Stimulated activated CD8-positive, alpha-beta memory T cell treated with anti-CD3 and anti-CD28 coated beads, Interleukin-7, amount 100 ng/mL, for 48 hours (primary cell): ENCODE measurements around the gene KIF2A.

Experiments
- DNase-seq, 2 donors: peaks; one replicate each; pipeline ENCODE4 v3.0.0-alpha.2; 2020; ENCODE audit warnings: low read depth in 1 of 2; ENCODE audit errors: extremely low read depth in 1 of 2

The KIF2A gene

DNA sequence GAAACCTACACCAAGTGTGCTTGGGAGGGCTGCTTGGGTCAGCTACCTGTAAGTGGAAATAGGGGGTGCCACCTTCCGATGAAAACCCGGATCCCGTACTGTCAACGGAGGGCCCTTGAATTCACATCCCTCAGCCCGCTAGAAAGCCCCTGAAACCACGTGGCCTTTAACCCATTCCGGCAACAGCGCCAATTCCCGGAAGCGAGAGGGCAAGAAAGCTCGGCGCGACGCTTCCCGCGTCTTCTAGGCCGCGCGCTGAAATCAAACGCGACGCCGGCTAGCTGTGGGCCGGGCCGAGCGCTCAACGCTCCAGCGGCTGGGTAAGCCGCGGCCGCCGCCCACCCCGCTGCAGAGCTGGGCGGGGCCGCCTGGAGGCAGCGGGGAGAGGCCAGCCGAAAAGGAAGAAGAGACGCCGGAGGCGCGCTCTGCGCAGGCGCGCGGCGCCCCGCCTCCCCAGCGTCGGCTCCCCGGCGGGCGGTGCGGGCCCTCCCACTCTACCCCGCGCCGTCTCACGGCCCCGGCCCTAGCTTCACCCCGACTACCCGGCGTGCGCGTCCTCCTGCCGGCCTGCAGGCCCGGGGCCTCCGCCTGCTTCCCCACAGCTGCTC is at the start of gene KIF2A:
Gene KIF2A, plus strand, starts transcription at position 492 of the 608 bp plus-strand sequence. CDS start 267 bp downstream, outside the sequence.
- peak; percentile 92 for DNase-seq

DNA sequence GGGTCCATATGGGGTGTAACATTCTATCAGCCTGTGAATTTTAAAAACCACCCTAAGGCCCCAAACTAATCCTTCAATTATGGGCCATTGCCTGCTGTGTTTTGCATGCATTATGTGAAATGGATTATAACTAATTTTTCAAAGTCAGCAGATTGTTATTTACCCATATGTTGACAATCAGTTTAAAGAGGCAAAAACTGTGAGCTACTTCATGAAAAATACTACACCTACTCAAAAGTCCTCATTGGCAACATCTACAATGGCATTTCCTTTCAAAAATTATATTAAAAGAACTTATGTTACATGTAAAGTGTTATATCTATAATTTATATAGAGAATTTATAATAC is 49.0 kb upstream of the KIF2A start:
- DNase-seq: no peak

DNA sequence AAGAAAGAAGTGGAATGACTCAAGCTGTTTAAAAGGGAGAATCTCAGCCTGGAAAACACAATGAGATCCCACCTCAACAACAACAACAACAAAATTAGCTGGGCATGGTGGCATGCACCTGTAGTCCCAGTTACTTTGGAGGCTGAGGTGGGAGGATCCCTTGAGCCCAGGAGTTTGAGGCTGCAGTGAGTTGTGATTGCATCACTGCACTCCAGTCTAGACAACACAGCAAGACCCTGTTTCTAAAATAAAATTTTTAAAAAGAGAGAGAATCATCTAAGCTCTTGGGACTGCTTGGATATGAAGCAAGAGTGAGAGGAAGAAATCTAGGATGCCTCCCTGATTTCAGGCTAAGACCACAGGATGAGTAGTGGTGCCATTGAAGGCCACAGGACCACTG is 47.4 kb upstream of the KIF2A start:
- DNase-seq: no peak

DNA sequence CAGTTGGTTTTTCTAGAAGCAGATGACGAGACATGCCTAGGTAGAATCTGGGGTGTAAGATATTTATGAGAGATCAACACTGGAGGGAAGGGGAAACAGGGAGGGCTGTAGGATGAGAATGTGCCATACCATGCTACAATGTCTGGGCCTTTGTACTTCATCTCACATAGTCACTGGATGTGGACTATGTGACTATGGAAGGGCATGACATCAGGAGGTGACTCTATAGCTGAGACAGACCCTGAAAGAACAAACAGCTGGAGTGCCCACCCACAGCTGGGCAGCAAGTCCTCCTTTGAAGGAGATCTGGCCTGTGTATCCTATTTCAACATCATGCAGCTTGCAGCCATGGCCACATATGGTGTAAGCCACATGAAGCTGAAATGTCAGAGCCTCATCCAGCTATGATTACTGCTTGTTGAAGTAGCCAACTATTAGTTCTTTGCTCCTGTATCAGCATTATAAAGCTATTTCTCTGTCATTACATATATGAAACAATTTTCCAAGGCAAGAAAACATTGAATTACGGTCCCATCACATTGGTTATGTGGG is 46.2 kb upstream of the KIF2A start:
- DNase-seq: no peak

DNA sequence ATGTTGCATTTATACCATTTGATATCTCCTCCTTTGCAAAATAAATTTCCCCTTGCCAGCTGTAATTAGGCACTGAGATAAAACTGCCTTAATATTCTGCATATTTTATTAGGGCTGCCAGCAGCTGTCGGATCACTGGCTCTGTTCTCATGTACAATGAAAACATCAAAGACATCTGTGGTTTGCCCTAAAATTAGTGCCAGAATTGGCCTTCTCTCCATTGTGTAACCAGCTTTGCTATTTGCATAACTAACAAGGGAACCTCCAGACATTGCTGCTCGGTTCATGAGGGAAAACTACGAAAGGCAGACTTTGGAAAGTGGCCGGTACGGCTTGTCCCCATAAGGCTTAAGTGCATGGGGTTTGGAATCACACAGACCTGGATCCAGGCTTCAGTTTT is 45.5 kb upstream of the KIF2A start:
- no peak for DNase-seq

DNA sequence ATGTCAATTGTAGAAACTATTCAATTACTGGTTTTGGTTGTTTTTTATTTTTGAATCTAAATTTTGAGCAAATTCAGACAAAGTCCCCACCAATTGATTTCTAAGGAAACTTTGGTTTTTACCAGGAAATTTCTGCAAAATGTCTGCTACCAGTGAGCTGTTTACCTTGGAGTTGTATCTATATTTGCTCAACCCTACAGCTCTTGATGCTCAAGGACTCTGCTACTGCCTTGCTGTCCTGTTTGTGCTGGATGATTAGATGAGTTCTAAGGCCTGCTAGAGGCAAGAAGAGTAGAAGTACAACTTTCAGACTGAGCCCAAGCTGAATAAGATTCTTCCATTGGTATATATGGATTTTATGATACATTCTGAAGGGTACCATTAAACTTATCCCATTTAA is 42.6 kb upstream of the KIF2A start:
- DNase-seq: no peak

DNA sequence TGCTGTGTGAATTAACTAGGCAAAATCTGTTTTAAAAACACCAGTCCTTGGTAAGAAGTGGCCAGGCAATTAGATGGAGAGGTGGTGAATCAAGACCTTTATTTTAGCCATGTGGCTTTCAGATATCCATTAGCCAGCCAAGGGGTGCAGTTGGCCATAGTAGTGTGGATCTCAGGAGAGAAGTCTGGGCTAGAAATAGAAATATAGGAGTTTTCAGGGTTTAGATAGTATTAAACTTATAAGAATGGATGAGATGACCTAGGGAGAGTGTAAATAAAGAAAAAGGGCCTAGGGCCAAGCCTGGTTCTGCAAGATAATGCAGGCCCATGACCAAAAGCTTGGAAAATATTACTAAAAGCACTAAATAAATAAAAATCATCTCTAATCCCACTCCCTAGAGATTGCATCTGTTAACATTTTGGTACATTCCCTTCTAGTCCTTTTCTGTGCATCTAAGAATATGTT is 40.3 kb upstream of the KIF2A start:
- no peak for DNase-seq

DNA sequence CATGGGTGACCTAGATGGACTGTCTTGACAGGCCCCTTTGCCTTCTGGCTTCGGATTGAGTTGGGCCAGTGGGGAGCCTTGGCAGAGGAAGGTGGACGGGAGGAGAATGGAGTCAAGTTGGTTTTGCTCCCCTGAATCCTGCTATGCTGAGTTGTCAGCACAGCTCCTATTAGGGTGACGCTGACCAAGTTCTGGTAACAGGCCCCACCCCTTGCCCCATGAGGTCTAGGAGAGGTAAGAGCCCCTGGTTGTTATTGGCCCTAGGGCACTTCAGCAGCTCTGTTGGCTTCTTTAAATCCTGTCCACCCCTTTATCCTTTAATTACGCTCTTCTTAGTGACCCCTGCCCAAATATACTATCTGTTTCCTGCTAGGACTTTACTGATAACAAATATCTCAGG is 39.4 kb upstream of the KIF2A start:
- DNase-seq: no peak

DNA sequence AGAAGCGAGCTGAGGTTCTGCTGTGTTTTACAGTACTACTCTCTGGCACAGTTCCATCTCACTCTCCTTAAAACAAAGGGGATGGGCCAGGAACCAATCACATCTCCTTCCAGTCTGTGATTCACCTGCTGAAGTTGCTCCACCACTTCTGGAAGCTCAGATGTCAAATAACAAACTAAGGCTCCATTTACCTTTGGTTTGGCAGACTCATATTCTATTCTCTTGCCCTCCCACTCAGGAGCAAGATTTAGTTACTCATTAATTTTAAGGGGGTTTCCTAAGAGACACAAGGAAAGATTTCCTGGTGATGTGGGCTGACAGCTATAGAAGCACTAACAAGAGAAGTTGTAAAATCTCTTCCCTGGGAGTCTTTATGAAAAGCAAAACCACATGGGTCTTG is 37.8 kb upstream of the KIF2A start:
- DNase-seq: no peak

DNA sequence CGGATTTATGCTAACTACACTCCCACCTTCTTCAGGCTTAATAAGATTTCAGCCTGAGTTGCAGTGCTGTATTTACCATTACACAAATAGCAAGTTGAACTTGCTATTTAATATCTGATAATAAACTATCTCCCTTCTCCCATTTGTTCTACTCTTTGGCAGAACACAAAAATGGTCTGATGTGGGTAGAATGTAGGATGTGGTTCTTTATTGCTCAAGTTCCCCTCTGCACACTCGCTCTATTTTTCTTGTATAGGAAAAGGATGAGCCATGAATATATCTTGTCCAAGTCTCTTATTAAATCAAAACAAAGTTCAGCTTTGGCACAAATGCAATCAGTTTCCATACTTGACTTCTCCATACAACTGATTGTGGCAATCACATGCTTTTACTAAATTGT is 37.2 kb upstream of the KIF2A start:
- no peak for DNase-seq

DNA sequence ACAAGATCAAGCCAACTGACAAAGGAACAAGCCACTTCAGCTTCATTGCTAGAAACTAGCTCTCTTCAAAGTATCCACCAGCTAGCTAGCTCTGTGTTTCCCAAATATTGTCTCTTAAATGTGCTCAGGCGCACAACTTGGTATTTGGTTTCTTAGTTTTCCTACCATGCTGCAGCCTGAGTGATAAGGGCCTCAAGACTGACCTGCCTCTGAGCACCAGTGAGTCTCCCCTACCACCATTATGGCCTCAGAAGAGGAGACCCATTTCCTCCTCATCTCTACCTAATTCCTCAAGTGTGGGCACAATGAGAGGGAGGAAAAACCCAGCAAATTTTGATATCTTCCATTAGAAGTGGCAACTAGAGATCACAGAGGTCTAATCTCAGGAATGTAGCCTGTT is 34.6 kb upstream of the KIF2A start:
- DNase-seq: no peak

DNA sequence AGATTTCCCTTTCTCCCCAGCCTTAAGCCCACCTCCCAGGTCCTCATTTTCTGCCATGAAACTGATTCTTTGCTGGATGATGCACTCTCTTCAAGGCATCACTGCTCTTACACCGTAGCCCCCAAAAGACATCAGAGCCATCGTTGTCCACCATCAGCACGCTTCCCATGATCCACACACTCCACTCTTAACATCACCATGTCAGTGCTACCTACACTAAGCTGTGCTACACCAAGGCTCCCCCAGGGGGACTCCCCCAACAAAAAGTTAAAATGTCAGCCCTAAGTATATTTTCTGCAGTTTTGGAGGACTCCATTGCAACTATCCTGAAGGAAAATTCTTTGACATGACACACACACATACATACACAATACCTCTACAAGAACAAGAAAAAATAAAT is 34.1 kb upstream of the KIF2A start:
- no peak for DNase-seq

DNA sequence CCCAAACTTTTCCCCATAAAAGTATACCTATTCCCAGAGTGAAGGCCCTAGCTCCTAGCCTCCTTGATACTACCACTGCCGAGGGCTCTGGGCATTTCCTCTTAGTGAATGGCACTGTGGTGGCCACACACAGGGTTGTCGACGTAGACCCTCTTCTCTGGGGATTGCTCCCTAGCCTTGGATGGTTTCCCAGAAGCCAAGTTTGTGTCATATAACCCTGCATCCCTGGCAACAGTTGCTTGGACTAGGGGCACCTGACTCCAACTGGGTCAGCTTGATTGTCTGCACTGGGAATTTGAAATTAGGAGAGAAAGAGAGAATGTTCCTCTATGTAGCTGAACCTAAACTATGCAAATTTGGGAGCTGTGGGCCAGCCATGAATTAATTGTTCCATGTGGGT is 32.3 kb upstream of the KIF2A start:
- DNase-seq: no peak

DNA sequence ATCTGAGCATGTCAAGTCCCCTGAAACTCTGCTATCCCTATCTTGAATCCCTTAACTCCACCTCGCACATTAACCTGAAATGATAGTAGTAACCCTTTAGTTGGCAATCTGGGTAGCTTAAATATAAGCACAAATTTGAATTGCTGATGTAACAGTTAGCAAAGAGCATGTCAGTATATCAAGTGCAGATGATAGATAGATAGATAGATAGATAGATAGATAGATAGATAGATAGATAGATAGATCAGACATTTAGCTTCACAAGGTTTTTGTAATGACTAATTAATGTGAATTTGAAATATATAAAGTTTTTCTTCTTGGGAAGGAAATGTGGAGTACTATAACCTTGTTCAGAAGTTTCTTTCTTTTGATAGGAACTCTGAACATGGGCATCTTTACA is 30.4 kb upstream of the KIF2A start:
- DNase-seq: no peak

DNA sequence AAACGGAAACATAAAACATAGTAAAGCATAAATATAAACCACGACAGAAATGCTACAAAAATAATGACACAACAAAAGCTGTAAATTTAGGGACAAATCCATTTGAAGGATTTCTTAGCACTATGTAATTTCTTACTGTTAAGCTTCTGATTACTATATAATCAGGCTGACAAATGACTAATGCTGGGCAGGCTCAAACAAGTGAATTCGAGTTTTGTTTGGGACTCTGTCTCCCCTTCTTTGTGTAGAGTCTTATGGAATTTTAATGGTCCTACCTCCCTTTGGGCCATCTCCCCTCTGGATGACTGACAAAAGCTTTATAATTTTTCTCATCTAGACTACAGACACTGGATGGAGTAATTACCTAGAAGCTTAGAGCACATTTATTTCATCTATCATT is 24.6 kb upstream of the KIF2A start:
- no peak for DNase-seq

DNA sequence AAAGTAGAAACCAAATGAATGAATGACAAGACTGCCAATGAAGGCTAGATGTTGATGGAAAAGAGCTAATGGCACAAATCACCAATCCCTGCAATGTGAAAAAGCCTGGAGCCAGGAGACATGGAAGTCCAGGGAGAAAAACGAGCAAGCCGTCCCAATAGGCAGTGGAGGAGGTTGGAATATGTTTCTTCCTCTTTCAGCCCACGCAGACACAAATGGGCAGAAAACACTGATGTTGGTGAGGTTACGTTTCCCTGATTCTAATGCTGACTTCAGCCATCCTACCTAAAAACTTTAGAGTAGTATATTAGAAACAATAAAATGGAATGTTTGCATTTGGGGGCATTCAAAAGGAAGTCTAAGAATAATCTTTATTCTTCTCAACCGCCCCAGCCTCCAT is 23.9 kb upstream of the KIF2A start:
- no peak for DNase-seq

DNA sequence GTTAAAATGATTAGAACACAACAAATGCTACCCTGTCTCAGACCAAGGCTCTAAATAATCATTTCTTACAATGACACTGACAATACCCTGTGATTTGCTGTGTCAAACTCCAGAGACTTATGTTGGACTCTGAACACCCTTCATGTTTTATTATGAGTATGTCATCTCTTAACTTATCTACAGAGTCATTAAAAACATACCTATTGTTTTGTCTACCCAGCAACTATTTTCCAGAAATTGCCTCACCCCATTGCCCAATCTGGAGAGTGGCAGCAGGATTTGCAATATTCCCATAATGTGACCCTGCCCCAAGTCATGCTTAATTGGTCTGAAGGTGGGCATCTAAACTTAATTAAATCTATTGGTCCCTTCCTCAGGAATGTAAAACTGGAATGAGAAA is 23.0 kb upstream of the KIF2A start:
- DNase-seq: no peak

DNA sequence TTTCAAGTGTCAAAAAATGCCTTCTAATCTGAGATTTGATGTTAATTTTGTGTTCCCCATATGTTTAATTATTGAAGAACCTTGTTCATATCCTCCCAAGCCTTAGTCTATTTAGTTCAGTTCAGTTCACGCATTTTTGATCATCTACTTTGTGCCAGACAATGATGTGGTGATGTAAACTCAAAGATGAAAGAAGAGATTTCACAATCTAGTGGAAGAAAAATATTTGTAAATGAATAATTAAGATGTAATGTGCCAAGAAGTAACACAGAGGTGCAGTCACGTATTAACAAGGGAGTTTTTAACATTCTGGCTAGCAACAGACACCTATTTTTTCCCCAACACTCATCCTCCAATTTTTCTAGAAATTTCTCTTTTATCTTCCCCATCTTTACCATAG is 22.1 kb upstream of the KIF2A start:
- DNase-seq: no peak

DNA sequence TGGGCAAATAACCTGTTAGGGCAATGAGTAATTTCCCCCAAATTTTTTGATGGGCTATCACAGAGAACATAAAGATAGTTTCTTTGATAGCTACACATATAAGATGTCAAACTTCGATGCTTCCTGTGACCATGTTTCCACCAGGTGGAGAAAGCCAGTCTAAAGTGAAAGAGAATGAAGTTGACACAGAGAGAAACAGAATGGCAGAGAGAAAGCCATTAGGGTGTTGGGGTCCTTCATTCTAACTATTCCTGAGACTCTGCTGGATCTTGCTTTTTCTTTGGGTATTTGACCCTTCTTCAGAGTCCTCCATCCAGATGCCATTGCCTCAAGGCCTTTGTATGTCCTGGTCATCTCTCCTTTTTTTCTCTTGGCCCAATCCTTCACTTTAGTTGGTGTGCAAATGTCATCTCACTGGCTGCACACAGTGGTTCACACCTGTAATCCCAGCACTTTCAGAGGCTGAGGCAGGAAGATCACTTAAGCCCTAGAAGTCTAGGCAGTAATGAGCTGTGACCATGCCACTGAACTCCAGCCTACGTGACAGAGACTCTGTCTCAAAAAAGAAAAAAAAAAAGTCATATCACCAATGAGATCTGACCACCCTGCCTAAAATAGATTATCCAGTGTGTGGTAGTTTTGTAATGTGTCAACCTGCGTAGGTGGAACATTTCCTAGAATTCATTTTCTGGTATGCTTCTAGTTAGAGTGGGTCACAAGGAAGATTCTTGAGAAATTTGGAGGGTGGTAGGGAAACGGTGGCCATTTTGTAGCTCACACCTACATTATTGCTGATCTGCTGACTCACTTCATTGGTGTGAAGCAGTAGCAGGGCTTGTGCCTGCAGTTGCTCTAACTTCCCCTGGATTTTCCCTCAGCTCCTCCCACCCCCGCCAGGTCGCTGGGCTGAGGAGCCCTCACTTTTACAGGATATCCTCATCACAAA is 20.8 kb upstream of the KIF2A start:
- peak; percentile 66 to 76 for DNase-seq

DNA sequence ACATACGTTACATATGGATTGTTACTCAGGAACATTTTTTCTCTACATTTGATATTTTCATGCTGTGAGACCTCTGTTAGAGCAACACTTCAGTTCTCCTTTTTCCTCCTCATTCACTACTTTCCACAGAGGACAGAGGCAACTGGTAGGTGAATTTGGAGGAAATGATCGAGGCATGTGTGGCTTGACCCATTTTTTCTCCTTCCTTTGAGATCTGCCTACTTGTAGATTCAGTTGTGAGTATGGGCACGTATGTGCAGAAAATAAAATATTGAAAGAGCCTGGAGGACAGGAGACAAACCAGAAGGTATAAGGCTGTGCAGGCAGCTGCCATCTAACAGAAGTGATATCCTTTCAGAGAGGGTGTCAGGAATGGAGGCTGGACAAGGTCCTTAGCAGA is 19.2 kb upstream of the KIF2A start:
- no peak for DNase-seq

DNA sequence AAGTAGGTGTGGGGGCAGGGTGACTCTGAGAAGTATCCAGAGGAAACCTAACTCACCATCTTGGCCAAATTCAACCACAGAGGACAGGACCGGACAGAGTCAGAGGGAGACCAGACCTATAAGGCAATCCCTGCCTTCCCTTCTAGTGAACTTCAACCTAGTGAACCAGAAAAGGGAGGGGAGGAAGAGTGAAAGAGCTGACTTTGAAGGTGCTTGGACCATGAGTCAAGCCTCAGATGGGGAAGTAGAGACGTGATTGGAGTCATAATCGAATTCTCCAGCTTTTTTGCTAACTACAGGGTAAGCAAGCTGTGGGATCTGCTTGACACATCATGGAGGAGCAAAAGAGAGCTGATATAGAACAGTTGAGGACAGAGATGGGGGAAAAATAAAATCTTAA is 18.8 kb upstream of the KIF2A start:
- DNase-seq: no peak

DNA sequence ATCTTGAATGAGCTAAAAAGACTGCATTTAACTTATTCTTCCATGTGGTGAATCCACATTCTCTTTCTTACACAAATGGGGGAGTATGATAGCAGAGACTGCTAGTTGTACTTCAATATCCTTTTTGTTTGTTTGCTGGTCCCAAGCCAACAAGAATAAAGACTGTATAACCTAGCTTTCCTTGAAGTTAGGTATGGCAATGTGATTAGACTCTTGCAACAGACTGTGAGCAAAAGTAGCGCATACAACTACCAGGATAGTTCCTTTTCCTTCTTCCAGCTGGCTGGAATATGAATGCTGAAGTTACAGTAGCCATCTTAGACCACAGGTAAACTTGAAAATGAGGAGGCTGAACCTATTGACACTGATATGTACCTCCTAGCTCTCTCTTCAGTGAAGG is 17.9 kb upstream of the KIF2A start:
- no peak for DNase-seq
